ENCODE data around the gene MTA3. TPM values are rescaled to one million over a fixed set of nuclear protein-coding genes. Genes with fewer than 3 reads are reported as not detected.

The MTA3 gene
- total RNA-seq, 4 donors from 2014 or later = 25.6 to 89.1 (median 64.0) TPM

GRCh38 chr2:42742740-42743658 is 174.6 kb downstream of the MTA3 start:
- no peaks in the 10 kb centered on the region for H3K4me1 ChIP-seq
- no peak for DNase-seq
- TF ChIP-seq CTCF (IDR thresholded peaks at IDR 0.05) (no peak), POLR2A (IDR thresholded peaks at IDR 0.05) (no peak)
- no peaks in the 10 kb centered on the region for H3K9me3 ChIP-seq
- H3K36me3 ChIP-seq = no peaks in the 10 kb centered on the region
- H3K4me3 ChIP-seq = no peak overlapping the region
- H3K27ac ChIP-seq = no peak overlapping the region
- intact Hi-C loops (cut with DNase I; ENCODE audit: low total_unique reads) = no loop called here
- H3K27me3 ChIP-seq = no peaks in the 10 kb centered on the region

GRCh38 chr2:42743659-42743990 is 175.2 kb downstream of the MTA3 start:
- DNase-seq = no peak
- Histone ChIP-seq H3K27ac (no peak overlapping the region), H3K4me1 (no peaks in the 10 kb centered on the region), H3K4me3 (no peak overlapping the region), H3K9me3 (no peaks in the 10 kb centered on the region), H3K27me3 (no peaks in the 10 kb centered on the region), H3K36me3 (no peaks in the 10 kb centered on the region)
- intact Hi-C loops (cut with DNase I; ENCODE audit: low total_unique reads) = no loop called here
- TF ChIP-seq POLR2A (IDR thresholded peaks at IDR 0.05) (no peak), CTCF (IDR thresholded peaks at IDR 0.05) (no peak)

- Histone ChIP-seq H3K27ac (no peak overlapping the region), H3K4me3 (no peak overlapping the region), H3K9me3 (no peaks in the 10 kb centered on the region), H3K4me1 (no peaks in the 10 kb centered on the region), H3K27me3 (no peaks in the 10 kb centered on the region), H3K36me3 (no peaks in the 10 kb centered on the region)
- no peak for DNase-seq
- TF ChIP-seq CTCF (IDR thresholded peaks at IDR 0.05) (no peak), POLR2A (IDR thresholded peaks at IDR 0.05) (no peak)
- intact Hi-C loops (cut with DNase I; ENCODE audit: low total_unique reads) = no loop called here
Measured at GRCh38 chr2:42744545-42745082, 176.2 kb downstream of the MTA3 start.

- no peak for DNase-seq
- H3K4me1 ChIP-seq = no peaks in the 10 kb centered on the region
- intact Hi-C loops (cut with DNase I; ENCODE audit: low total_unique reads) = no loop called here
- no peak overlapping the region for H3K4me3 ChIP-seq
- TF ChIP-seq CTCF (IDR thresholded peaks at IDR 0.05) (no peak), POLR2A (IDR thresholded peaks at IDR 0.05) (no peak)
- no peak overlapping the region for H3K27ac ChIP-seq
- H3K36me3 ChIP-seq = no peaks in the 10 kb centered on the region
- H3K27me3 ChIP-seq = no peaks in the 10 kb centered on the region
- H3K9me3 ChIP-seq = no peaks in the 10 kb centered on the region
Measured at GRCh38 chr2:42747422-42747821, 179.0 kb downstream of the MTA3 start.

- Histone ChIP-seq H3K4me3 (no peak overlapping the region), H3K9me3 (no peaks in the 10 kb centered on the region), H3K27me3 (no peaks in the 10 kb centered on the region), H3K36me3 (no peaks in the 10 kb centered on the region), H3K27ac (no peak overlapping the region), H3K4me1 (no peaks in the 10 kb centered on the region)
- intact Hi-C loops (cut with DNase I; ENCODE audit: low total_unique reads) = no loop called here
- TF ChIP-seq CTCF (IDR thresholded peaks at IDR 0.05) = no peak
- no peak for TF ChIP-seq POLR2A (IDR thresholded peaks at IDR 0.05)
- no peak for DNase-seq
Measured at GRCh38 chr2:42748840-42749239, 180.4 kb downstream of the MTA3 start.
